HG03442 (cell line): ENCODE measurements around the gene KLHL2.
A peak's percentile ranks its signal among the peaks of the same experiment; 100 is the strongest.
"Not testable (repeated sequence)": the region's sequence is repeated elsewhere in the genome, so short reads cannot be mapped to it uniquely, and the experiment has no call there.

Experiments
- ATAC-seq: cut with Tn5 transposase; IDR thresholded peaks from one replicate; pipeline ENCODE4 v1.9.1; 2021; ENCODE audit warnings: mild to moderate bottlenecking, moderate library complexity; ENCODE audit not compliant: unreplicated experiment

The KLHL2 gene

DNA sequence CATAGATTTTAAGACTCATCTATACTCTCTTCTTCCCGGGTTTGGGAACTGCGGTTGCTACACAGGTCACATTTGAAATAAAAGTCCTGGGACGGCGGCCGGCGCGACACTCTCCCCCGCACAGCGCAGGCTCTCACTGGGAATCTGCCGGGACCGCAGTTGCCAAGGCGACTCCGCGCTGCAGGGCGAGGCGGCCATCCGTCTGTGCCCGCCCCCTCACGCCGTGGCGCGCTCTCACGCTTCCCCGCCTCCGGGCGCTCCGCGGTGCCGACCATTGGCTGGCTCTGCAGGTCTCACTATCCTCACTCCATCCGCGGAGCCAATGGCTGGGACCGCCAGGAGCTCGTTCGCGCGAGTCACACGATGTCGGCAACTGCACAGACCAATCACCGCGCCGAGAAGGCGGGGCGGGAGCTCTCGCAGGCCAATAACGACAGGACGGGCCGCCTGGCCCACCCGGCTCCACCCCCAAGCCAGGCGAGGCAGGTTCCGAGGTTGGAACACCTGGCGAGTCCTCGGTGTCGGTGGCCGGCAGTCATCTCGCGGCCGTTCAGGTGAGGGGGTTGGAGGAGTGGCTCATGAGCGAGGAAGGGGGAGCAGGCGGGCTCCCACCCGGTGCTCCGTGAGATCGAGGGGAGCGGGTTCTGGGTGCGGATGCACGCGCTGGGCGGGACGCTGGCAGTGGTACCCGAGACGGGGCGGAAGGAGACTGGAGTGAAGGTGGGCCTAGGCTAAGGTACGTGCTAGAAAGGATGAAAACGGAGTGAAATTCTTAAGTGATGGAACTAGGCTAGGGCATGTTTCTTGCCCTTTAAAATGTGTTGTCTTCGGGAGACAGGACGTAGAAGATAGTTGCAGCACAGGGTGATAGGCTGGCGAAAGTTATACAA lies 120.1 kb downstream of the KLHL2 start, which contains the start of gene MSMO1:
TSS of gene MSMO1 (plus strand) at position 459 of the 890 bp plus-strand sequence. CDS start 5,702 bp downstream, outside the sequence.
- ATAC-seq = peak; percentile 96

DNA sequence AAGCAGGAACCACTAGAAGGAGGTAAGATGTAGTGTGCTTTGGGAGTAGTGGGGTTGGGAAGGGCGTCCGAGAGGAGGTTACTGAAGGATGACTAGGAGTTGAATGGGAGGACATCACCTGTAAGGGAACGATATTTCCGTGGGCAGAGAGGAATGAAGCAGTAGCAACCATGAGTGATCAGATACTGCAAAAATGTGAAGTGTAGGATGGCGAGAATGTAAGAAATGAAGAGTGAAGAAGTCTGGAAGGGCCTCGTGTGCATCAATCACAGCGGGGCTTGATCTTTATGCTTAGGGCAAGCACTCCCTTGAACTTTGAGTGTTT lies 120.7 kb downstream of the KLHL2 start:
- no peak for ATAC-seq

DNA sequence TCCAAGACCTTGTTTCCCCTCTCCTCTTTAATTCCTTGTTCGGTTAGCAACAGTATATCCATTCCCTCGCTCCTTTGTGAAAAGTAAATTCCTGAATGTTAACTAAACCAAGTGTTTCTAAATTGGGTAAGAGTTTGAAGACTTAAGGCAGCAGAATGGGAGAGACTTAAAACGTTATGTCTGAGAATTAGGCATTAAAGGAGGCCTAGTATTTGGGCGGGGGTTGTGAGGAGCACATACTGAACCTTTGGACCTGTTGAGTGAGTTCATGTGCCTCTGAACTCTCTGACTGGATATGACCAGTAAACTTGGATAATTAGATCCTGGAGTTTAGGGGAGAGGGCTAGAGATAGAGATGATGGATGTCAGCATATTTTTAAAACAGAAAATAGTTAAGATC lies 121.3 kb downstream of the KLHL2 start:
- no peak for ATAC-seq

DNA sequence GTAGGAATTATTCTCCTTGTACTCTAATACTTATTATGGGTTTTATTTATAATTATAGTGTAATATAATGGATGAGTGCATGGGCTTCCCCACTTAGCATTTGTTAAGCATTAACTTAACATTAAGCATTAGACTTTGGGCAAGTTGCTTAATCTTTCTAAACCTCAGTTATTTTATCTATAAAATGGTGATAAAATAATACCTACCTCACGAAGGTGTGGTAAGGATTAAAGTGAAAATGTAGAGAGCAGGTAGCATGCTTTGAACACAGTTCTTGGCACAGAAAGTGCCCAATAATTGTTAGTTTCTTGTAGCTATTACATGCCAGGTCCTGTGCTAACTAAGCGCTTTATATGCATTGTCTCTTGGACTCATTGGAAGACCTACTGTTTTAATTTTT lies 122.7 kb downstream of the KLHL2 start:
- ATAC-seq = no peak

DNA sequence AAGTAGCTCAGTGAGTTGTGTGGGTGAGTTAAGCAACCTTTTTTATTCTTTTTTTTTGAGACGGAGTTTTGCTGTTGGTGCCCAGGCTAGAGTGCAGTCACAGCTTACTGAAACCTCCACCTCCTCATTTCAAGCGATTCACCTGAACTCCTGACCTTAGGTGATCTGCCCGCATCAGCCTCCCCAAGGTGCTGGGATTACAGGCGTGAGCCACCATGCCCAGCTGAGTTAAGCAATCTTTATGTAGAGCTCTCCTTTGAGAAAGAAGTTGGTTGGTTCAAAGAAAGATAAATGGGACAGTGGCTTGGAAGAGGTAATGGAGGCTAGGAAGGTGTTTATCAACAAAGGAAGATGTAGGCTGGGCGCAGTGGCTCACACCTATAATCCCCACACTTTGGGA lies 123.3 kb downstream of the KLHL2 start:
- no peak for ATAC-seq

DNA sequence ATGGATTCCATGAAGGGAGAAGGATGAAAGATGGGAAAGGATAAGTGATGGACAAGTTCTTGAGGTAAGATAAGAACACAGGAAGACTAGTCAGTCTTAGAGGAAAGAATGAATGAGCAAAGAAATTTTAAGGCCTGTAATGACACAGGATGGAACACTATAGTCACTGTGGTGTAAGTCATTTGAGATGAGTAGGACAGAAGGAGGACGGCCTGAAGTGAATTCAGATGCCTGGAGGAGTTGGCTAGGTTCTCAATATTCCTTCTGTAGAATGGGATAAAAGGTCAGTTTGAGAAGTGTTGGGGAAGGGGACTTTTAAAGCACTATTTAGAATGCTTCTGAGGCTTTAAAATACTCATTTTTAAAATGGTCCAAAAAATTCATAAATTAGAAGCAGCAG lies 124.0 kb downstream of the KLHL2 start:
- no peak for ATAC-seq

DNA sequence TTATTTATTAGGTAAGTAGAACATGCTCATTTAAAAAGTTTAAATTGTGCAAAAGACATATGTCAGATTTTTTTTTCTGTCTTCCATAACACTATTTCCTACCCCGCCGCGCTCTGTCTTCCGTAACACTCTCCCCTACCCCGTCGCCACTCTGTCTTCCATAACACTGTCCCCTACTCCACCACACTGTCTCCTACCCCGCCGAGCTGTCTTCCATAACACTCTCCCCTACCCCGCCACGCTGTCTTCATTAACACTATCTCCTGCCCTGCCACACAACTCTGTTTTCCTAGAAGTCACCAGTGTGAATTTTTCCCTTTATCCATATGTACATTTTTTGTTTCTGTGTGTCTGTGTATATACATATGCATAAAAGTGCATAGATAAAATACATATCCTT lies 124.5 kb downstream of the KLHL2 start:
- no peak for ATAC-seq

DNA sequence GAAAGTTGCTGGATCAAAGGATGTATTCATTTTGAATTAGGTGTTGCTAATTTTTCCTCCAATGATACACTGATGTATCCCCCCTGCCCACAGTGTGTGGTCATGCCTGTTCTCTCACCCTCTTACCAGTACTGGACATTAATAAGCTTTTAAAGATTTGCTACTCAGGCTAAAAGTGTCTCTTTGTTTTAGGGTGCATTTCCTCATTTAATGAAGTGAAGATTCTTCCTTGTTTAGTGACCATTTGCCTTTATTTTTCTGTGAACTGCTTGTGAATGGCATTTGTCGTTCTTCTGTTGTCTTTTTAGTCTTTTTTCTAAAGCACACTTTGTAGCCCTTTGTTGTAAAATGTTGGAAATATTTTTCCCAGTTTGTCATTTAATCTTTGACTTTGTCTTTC lies 125.1 kb downstream of the KLHL2 start:
- ATAC-seq = no peak

DNA sequence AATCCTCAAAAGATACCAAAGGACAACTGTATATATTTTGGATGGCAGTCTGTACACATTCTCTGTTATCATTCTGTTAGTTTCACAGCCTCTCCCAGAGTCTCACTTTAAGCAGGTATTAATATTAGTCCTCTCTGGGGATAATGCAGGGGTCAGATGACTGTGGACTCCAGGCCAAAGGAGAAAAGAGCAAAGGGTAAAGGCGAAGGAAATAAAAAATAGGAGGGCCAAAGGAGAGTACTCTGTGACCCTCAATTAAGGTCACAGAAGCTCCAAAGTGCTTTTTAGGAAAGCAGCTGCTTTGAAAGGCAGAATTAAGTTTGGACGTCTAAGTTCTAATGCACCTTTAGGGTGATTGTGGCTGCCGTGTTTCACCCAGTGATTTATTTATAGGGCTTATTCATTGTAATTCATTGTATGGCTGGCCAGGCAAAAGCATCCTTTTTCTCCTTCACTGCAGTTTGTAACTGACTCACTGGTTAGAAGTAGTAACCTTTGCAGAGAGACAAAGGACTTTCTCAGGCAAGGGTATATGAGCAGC lies 127.9 kb downstream of the KLHL2 start:
- no peak for ATAC-seq

DNA sequence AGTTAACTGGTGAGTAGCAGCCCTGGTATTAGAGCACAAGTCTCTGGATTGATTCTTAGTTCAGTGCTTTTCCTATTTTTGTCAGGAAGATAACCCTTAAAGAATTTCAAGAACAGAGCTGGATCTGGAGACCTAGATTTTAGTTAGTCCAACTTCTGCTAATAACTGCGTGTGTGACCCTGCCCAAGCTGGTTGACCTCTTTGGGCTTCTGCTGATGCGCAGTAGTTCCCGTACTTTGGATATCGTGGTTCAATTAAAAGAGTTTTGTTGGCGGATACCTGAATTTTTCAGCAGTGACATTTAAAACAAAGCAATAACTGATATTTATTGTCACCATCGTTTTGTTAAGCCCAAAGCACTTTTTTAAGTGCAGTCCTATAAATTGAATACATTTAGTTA lies 129.4 kb downstream of the KLHL2 start:
- no peak for ATAC-seq

DNA sequence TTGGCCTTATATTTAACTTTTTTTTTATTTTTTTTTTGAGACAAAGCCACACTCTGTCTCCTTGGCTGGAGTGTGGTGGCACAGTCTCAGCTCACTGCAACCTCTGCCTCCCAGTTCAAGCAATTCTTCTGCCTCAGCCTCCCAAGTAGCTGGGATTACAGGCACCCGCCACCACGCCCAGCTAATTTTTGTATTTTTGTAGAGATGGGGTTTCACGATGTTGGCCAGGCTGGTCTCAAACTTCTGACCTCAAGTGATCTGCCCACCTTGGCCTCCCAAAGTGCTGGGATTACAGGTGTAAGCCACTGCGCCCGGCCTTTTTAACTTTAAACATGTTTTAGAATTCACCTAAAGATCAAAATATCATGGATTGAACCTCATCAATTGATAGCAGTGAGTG lies 135.0 kb downstream of the KLHL2 start:
- not testable (repeated sequence) for ATAC-seq

DNA sequence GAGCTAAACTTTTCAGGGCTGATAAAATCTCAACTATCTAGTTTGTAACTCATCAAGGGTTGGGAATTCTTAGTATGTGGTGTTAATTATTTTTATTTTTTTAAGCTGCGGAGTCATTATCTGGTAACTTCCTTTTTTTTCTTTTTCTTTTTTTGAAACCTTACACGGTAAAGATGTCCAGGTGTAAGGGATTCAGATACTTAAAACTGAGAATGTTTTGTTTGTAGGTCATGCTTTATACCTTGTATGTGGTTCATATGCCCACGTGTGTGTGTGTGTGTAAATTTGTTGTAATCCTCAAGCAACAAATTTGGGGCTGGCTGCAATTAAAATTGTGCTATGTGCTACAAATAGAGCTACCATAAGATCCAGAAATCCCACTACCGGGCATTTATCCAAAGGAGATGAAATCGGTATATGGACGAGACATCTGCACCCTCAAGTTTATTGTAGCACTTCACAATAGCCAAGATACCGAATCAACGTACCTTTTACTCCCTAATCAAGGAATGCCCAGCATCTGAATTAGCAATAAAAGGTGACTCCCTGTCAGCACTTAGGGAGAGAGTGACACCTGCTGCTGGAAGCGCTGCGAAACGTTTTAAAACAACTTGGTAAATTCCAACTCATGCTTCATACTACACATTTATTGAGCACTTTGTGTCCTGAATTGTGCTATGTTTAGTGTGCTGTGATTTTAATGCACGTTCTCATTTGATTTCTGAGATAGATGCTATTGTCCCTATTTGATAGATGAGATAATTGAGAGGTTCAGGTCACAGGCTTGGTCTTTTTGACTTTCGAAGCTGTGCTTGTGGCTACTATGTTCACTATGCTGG lies 136.2 kb downstream of the KLHL2 start:
- ATAC-seq = no peak

DNA sequence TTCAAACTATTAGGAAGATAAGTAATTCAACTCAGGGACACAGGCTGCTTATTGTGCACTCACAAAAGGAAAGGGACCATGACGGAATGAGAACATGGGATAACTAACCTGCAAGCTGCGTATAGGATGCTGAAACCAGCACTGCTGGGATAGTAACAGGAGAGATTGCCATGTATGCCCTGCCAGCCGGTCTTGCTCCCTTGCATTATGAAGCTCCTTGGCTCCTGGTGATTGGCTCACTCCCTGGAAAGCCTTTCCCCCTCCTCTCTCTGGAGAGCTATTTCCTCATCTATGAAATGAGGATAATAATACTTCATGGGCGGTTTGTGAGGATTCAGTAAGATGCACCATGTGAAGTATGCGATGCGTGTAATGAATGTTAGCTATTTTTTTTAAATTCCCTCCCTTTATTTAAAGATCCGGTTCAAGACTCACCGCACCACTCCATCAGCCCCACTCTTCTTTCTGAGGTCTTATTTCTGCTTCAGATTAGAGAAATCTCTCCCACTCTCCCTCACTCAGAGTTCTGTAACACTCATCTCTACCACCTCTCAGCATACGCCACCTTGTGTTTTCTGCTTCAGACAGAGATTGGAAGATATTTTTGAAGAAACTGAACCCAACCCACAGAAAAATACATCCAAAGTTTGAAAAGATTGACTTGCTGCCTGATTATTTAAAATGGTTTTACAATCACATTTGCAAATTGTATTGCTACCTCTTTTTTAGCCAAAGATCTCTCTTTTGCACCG lies 138.5 kb downstream of the KLHL2 start:
- ATAC-seq = no peak

DNA sequence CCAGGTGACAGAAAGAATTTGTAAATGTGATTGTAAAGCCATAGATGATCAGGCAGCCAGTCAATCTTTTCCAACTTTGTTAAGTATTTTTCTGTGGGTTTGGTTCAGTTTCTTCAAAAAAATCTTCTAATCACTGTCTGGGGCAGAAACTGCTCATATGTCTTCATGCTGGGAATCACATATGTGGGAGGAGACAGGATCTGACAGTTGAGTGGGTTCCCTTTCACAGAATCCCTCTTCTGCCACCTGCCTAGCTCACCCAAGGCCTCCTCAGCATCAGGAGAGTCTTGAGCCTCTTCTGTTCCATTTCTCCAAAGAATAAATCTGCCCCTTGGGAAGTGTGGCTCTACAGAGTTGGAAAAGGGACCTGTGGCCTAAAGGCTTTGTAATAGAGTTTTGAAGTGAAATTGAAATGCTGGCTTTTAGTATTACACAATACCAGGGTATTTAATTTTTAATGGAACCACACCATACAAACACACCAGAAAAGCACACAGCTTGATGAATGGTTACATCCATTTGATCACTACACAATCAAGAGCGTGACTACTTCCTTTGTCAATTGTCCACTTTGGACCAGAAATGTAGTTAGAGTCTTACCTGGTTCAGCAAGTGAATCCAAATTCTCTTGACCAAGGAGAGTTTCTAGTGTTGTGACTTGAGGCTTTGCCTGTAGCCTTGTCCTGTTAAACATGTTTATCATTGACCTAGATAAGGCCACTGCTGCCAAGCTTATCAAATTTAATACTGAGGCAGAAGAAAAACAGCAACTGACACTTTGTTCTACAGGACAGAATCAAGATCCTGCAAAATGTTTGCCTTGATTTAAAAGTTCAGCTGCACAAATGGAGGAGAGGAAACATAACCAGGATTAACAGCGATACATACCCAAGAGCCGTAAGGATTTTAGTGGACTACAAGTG lies 140.5 kb downstream of the KLHL2 start:
- no peak for ATAC-seq

DNA sequence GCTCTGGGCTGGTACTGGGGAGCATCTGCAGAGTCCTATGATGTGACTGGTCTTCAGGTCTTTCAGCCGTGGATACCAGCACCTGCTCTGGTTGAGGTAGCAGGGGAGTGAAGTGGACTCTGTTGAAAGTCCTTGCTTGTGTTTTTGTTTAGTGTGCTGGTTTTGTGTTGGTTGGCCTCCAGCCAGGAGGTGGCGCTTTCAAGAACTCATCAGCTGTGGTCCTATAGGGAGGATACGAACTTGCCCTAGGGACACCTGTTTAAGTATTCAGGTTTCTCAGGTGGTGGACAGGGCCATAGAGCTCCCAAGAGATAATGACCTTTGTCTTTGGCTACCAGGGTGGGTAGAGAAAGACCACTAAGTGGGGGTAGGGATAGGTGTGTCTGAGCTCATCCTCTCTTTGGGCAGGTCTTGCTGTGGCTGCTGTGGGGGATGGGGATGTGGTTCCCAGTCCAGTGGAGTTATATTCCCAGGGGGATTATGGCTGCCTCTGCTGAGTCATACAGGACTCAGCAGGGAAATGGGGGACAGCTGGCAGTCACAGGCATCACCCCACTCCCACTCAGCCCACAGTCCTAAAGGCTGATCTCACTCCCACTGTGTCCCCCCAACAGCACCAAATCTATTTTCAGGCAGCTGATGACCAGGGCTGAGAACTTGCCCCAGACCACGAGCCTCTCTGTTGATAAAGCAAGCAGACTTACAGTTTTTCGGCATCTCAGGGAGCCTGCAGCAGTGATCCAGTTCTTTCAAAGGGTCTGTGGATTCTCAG lies 144.2 kb downstream of the KLHL2 start:
- ATAC-seq = no peak

DNA sequence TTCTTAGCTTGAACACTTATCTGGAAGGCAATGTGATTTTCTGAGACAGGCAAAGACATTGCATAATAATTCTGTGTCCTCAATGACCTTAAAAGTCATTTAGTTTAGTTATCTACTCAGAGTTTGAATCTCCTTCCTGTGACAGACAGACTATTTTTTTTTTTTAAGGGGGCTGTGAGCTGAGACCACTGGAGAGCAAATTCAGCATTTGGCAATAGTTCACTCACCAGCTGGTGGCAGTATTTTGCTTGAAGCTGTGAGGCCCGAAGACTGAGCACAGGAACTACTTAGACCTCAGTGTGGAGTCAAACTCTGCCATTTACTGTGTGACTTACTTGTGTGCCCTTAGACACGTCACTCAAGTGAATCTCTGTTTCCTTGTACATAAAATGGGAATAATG lies 148.5 kb downstream of the KLHL2 start:
- no peak for ATAC-seq

DNA sequence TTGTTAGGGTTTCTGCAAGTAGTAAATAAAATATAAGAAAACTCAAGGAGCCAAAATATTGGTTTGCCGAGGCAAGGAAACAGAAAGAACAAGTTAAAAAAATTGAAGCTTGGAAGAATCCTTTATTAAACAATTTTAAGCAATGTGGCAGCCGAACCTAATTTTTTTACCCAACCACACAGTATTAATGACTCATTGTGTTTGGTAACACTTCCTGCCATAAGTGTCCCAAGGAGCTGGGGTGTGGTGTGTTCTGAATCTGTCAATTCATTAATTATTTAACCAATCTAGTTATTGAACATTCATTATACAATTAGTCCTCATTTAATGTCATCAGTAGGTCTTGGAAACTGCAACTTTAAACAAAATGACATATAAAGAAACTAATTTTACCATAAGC lies 152.1 kb downstream of the KLHL2 start:
- no peak for ATAC-seq

DNA sequence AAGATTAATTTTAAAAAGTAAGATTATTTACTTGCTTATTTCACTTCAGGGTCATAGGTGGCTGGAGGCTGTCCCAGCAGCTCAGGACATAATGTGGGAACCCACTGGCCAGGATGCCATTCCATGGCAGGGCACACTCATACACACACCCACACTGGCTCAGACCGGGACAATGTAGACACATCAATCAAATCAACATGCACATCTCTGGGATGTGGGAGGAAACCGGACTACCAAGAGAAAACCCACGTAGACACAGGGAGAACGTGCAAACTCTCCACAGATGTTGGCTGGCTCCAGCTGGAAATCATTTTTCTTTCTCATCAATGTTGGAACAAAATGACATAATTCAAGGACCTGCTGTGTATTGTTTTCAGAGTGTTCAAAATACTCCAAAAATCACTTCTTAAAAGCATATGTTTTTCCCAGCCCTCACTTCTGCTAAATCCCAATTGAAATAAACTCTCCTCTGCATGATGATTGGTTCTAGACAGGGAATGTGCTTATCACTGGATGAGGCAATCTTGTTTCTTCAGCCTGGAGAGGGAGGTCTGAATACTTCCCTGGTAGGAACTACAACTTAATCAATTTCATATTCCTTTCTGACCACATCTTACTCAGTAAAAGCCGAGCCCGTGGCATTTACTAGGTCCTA lies 152.8 kb downstream of the KLHL2 start:
- ATAC-seq = no peak
